NCI-H2227 treated with DMSO at 0.1 percent for 48 hours (cell line): ENCODE results near the gene AP1S3.
A peak's percentile ranks its signal among the peaks of the same experiment; 100 is the strongest.
"Not testable (repeated sequence)": the region's sequence is repeated elsewhere in the genome, so short reads cannot be mapped to it uniquely, and the experiment has no call there.

Experiments
- DNase-seq: peaks from one replicate; lab custom pipeline; 2025; lab: John Stamatoyannopoulos, UW

AP1S3 gene

GRCh38 chr2:223801736-223802135 lies 35.6 kb downstream of the AP1S3 start:
- DNase-seq = no peak

- DNase-seq = no peak
Observed at GRCh38 chr2:223800908-223801307, 36.5 kb downstream of the AP1S3 start.

- peak; percentile 75 for DNase-seq
Observed at GRCh38 chr2:223797811-223798721, 39.3 kb downstream of the AP1S3 start.

- no peak for DNase-seq
Observed at GRCh38 chr2:223797037-223797436, 40.3 kb downstream of the AP1S3 start.

- no peak for DNase-seq
Observed at GRCh38 chr2:223789423-223789822, 48.0 kb downstream of the AP1S3 start.

- DNase-seq = no peak
Observed at GRCh38 chr2:223788826-223789225, 48.6 kb downstream of the AP1S3 start.

- DNase-seq = not testable (repeated sequence)
Observed at GRCh38 chr2:223788106-223788505, 49.3 kb downstream of the AP1S3 start.

- DNase-seq = no peak
Observed at GRCh38 chr2:223787358-223787757, 50.0 kb downstream of the AP1S3 start.

- no peak for DNase-seq
Observed at GRCh38 chr2:223786943-223787342, 50.4 kb downstream of the AP1S3 start.

- no peak for DNase-seq
Observed at GRCh38 chr2:223786236-223786635, 51.1 kb downstream of the AP1S3 start.

GRCh38 chr2:223784221-223784772 lies 53.1 kb downstream of the AP1S3 start:
- no peak for DNase-seq

GRCh38 chr2:223782629-223783028 lies 54.8 kb downstream of the AP1S3 start:
- no peak for DNase-seq

- no peak for DNase-seq
Observed at GRCh38 chr2:223781560-223781959, 55.8 kb downstream of the AP1S3 start.

- no peak for DNase-seq
Observed at GRCh38 chr2:223779877-223780276, 57.5 kb downstream of the AP1S3 start.

- no peak for DNase-seq
Observed at GRCh38 chr2:223774193-223774592, 63.2 kb downstream of the AP1S3 start.

GRCh38 chr2:223772363-223772762 lies 65.0 kb downstream of the AP1S3 start:
- no peak for DNase-seq

- DNase-seq = no peak
Observed at GRCh38 chr2:223771475-223771874, 65.9 kb downstream of the AP1S3 start.

GRCh38 chr2:223768179-223768578 lies 69.2 kb downstream of the AP1S3 start:
- DNase-seq = no peak

- DNase-seq = no peak
Observed at GRCh38 chr2:223767341-223767740, 70.0 kb downstream of the AP1S3 start.

- no peak for DNase-seq
Observed at GRCh38 chr2:223765221-223765785, 72.1 kb downstream of the AP1S3 start.

GRCh38 chr2:223764796-223765195 lies 72.6 kb downstream of the AP1S3 start:
- DNase-seq = no peak

- no peak for DNase-seq
Observed at GRCh38 chr2:223762853-223763252, 74.5 kb downstream of the AP1S3 start.

- DNase-seq = not testable (repeated sequence)
Observed at GRCh38 chr2:223761746-223762145, 75.6 kb downstream of the AP1S3 start.
